ENCODE results near the gene SLC1A2.

SLC1A2 gene

DNA sequence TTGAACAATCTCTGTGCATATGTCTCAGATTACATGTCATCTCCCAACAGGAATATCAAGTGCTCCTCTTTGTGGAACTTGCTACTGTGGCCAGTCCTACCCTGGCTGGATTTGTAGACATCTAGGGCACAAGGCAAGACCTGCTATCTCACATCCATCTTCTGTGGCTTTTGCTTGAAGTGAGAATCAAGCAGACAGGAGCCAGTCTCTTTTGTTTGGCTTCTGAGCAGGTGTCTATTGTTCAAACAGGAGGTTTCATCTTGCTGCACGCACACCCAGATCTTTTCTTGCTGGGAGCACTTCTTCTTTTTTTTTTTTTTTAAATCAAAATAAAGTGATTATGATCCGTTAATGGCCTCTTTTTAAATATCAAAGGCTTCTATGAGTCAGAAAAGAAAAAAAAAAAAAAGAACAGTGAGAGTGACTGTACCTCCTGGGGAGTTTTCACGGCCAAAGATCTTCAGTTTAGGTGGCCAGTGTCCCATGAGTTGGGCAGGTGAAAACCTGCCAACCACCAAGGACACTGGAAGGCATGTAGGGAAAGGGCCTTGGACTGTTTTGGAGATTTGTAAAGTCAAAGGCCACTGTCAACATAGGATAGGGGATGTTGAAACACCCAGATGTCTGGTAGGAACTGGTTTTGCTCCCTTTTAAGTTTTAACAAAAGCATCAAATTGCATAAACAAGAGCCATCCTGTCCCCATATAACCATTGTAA lies 202.2 kb downstream of the SLC1A2 start:
- peak in 4 of 5 donors; percentile 13 to 33 (median 20) for DNase-seq

DNA sequence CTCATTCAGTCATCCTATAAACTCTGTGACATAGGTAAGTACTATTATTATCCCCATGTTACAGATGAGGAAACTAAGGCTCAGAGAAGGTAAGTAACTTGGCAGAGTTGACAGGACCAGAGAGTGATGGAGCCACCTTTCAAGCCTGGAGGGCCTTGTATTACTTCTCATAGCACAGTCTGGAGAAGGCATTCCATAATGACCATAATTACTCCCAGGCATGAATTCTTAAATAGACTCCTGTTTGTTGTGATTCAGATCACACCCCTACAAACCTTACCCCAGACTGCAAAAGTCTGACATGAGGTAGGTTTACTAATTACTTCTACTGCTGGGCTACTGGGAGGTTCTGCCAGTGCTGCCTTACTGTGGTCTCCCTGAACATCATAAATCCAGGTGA lies 203.4 kb downstream of the SLC1A2 start:
- no peak for DNase-seq

DNA sequence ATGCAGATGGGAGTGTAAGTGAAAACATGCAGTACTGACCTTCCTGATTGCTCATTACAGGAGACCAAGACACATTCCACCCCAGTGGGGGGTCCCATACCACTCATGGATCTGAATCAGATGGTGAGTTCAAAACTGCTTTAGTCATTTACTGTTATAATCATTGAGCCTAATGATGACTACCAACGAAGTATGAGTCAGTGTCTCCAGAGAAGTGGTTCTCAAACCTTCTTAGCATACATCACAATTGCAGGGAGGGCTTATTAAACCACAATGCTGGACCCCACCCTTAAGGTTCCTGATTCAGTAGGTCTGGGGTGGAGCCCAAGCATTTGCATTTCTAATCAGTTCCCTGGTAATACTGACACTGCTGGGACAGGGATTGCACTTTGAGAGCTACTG lies 204.6 kb downstream of the SLC1A2 start:
- peak in 1 of 5 donors; percentile 8 for DNase-seq

DNA sequence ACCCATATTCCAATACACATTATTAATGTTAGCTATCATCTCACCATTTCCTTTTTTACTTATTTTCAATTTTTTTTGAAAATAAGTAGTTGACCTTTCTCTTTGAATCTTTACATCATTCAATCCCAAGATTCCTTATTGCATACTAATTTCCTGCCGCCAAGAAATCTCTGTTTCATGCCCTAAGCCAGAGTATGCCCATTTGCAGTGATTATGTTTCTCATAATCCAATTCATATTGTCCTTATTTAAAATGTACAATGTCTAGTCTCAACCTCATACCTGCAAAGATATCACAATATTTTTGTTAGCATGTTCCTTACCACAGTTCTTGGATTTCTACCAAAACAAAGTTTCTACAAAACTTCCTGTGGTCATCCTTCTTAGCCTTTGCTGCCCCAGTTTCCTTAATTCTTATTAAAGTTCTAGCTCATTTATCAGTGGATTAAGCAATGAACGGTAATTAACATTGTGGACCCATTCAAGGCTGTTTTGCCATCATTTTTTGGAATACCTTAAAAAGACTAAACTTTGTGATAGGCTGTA lies 205.1 kb downstream of the SLC1A2 start:
- DNase-seq: no peak

DNA sequence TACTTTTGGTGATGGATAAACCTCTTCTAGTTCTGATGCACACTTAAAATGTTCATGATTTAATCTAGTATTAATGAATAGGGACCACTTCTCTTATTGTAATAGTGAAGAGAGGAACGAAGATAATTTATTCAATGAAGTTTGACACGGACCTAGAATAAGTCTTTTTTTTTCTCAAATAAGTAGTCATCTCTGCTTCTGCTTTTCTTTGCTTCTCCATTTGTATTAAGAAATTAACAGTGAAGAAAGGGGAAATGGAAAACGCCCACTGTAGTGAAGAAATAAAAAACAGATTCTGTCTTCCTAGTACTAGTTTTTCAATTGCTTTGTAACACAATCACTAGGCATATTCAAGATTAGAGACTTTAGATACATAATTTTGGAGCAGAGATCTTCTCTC lies 207.4 kb downstream of the SLC1A2 start:
- no peak for DNase-seq

DNA sequence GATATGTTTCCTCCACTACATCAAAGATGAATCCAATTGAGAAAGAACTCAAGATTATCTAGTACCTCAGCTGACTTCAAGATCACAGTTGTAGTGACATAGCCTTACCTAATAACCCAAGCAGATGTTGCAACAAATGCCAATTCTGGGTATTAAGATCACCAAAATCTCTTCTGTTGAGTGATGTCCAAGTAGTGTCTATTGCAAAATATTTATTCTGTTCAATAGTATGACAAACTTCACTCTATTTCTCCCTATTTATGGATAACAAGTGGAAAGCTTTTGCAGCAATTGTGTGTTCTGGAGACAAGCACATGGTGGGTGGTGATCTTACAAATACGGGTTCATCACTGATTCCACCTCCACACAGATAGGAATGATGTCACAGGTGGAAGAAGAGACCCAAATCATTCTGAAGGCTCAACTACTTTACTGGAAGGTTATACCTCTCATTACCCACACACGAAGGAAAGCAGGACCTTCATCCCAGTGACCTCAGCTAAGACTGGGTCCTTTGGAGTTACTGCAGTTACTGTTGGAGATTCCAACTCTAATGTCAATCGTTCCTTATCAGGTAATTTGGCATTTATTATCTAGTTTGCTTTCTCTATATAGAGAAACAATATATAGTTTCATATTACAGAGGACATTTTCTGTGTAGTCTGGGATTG lies 208.3 kb downstream of the SLC1A2 start:
- DNase-seq: no peak

DNA sequence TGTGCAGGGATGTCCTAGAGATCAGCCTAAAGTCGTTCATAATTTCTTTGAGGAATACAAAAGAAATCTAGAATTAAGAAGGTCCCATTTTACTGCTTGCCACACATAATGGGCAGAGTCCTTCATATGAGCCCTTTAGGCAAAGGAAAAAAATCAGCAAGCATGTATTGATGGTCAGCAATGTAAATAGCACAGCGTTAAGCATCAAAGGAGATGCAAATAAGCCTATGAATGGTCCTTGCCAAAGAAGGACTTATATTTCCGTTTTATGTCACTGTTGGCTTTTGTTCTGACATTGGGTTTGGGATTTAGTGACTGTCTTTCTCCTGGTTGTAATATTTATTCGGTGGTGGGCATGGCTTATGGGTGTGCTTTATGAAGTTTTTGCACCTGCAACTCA lies 210.6 kb downstream of the SLC1A2 start:
- no peak for DNase-seq

DNA sequence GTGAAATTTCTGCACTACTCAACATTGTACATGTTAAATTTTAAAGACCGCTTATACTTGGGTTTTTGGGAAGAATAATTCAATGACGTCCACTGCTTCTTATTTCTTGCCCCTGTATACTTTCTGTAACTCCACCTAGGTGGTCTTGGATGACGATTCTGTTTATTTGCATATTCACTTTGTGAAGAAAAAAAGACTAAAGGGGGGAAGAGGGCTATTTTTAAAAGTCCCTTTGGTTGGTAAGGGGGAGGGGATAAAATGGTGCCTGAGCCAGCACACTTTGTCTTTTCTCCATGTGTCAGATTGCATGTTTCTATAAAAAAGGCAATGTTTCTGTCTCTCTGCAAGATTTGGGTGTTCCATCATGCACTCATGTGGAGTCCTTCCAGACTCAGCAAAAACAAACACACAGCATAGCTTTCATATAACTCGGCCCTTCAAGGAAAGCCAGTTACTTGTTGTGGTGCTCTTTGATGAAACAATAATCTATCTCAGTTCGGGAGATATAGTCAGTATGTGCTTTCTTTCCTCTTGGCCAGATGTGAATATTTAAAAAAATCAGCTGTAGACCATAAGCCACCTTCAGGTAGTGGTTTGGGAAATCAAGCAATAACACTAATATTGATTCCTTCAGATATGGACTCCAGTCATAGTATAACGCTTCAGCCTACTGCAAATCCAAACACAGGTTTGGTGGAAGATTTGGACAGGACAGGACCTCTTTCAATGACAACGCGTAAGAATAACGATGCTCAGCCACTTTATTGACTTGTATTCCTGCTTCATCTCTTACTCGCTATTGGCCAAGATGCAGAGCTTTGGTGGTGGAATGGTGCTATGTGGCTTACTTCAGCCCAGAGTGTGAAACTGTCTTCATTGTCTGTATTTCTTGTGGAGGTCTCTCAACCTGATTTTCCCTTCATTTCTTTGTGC lies 211.6 kb downstream of the SLC1A2 start:
- DNase-seq: no peak

DNA sequence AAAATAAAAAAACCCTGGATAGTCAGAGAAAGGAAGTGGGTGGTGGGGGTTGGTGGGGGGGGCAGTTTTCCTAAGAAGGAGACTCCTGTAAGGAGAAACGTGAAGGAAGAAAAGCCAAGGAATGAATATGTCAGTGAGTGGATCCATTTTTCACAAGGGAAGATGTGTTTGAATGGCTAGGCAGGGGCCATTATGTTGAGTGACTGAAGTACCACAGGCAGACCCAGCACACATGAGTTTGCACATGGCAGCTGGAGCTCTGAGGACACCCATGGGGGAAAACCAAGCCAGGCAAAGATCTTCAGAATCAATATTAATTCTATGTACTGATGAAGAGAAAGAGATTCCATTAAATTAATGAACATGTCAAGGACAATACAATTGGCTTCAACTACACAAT lies 212.7 kb downstream of the SLC1A2 start:
- DNase-seq: no peak

DNA sequence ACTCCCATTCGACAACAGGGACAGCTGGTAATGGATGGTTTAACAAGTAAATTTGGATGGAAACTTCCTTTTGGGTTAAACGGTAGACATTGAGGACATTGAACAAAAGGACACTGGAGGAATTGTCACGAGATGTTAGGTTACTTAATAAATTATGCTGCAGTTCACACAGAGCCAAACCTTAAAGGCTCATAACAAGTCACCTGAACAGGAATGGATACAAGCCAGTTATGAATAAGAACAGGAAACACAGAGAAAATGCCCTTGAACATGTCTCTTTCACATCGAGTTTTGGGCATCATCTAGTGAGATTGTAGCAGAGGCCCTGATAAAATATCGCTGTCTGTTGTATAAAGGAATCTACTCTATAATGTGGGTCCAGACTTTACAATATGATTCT lies 214.7 kb downstream of the SLC1A2 start:
- DNase-seq: no peak
